GM12864 (cell line): ENCODE measurements around the gene HNF1A.

ENCODE experiments used
- DNase-seq: peaks from one replicate; pipeline ENCODE4 v3.0.0-alpha.2; 2011; ENCODE audit warnings: low read depth
- H3K4me3 ChIP-seq: 2 replicates; pipeline ENCODE4 v1.5.1; 2011; ENCODE audit warnings: mild to moderate bottlenecking, low read depth, low read length, control low read depth
- TF ChIP-seq, protein P1 (sequence below): IDR thresholded peaks from 2 replicates; pipeline ENCODE4 v1.5.1; 2011; ENCODE audit warnings: low read depth, mild to moderate bottlenecking, moderate library complexity, low read length, control low read depth, inconsistent platforms; ENCODE audit errors: missing control alignments

HNF1A gene

DNA sequence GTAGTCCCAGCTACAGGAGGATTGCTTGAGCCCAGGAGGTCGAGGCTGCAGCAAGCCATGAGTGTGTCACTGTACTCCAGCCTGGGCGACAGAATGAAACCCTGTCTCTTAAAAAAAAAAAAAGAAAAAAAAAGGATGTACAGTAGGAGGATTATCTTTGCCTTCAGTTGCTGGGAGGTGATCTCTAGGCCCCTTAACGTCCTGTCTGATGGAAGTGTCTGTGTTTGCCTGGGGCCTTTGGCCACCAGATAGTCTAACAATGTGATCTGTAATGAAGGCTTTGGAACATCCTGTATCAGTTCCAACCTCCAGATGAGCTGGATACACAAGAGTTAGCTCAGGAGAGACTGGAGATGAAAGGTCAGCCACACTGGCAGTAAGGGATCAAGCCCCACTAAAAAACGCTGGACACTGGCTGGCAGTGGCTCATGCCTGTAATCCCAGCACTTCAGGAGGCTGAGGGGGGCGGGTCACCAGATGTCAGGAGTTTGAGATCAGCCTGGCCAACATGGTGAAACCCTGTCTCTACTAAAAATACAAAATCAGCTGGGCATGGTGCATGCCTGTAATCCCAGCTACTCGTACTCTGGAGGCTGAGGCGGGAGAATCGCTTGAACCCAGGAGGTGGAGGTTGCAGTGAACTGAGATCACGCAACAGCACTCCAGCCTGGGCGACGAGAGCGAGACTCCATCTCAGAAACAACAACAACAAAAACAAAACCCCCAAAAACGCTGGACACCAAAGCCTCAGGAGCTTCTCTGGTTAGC lies 19.0 kb upstream of the HNF1A start:
- H3K4me3 ChIP-seq = no peak overlapping the region
- TF ChIP-seq, protein P1, sequence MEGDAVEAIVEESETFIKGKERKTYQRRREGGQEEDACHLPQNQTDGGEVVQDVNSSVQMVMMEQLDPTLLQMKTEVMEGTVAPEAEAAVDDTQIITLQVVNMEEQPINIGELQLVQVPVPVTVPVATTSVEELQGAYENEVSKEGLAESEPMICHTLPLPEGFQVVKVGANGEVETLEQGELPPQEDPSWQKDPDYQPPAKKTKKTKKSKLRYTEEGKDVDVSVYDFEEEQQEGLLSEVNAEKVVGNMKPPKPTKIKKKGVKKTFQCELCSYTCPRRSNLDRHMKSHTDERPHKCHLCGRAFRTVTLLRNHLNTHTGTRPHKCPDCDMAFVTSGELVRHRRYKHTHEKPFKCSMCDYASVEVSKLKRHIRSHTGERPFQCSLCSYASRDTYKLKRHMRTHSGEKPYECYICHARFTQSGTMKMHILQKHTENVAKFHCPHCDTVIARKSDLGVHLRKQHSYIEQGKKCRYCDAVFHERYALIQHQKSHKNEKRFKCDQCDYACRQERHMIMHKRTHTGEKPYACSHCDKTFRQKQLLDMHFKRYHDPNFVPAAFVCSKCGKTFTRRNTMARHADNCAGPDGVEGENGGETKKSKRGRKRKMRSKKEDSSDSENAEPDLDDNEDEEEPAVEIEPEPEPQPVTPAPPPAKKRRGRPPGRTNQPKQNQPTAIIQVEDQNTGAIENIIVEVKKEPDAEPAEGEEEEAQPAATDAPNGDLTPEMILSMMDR = no peak
- DNase-seq = no peak

DNA sequence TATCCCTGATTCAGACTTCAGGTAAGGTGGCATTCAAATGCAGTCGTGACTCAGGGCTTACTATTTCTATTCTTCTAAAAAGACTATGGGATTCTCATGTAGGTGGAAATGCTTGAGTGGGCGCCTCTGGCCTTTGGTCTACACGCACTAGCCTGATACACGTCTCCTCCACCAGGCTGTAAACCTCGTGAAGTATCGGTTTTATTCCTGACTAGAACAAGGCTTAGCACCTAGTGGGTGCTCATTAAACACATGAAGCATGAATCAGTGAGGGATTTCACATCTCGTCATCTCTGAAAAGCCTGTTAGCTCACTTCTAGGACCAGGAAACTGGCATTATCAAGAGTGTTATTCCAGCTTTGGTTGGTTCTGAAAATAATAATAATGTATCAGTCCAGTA lies 17.7 kb upstream of the HNF1A start:
- H3K4me3 ChIP-seq = no peak overlapping the region
- DNase-seq = no peak
- TF ChIP-seq, protein P1 = no peak

DNA sequence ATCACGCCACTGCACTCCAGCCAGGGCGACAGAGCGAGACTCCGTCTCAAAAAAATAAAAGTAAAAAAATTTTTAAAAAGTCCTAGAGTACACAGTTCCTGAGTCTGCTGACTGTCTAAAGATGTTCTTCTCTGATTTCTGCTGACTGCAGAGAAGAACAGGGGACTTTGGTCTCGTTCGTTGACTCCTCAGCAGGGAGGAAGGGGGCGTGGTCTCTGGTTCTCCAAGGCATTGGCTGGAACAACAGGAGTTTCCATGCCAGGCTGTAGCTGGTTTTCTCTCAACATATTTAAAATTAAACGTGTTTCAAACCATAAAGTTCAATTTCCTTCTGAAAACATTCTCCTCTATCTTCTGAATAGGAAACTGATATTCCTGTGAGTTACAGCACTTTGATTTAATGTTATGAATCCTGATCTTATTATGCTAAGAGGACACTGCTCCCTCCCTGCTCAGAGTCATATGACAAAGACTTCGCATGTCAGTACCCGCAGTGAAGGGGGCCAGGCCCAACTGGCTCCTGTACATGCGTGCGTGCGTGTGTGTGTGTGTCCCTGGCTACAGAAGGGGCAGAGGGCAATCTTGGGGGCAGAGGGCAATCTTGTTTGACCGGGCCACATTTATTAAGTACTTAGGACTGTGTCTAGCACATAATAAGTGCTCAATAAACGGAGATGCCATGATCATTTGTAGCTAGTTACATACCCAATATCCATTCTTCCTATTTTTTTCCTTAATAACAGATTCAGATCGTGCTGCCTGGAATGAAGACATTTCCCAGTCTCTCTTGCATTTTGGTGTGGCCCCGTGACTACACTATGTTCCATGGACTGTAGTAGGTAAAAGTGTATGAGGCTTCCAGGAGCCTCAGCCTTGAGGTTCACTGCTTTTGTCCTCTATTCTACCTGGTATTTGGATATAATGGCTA lies 16.5 kb upstream of the HNF1A start:
- no peak for DNase-seq
- TF ChIP-seq, protein P1 = no peak
- no peak overlapping the region for H3K4me3 ChIP-seq

DNA sequence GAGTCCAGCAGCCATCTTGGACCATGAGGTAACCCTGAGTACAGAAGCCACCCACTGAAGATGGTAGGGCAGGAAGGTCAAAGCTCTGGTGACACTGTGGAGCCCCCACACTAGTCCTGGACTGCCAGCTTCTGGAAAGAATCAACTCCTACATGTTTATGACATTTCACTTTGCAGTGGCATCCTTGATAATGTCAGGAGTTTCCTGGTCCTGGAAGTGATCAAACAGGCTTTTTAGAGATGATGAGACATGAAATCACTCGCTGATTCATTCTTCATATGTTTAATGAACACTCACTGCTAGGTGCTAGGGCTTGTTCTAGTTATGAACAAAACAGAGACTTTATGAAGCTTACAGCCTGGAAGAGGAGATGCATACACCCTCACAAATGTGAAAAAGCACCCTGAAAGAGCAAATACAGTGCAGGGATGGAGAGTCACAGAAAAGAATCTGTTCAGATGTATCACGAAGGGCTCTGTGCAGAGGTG lies 15.8 kb upstream of the HNF1A start:
- H3K4me3 ChIP-seq = no peak overlapping the region
- TF ChIP-seq, protein P1 = no peak
- no peak for DNase-seq

DNA sequence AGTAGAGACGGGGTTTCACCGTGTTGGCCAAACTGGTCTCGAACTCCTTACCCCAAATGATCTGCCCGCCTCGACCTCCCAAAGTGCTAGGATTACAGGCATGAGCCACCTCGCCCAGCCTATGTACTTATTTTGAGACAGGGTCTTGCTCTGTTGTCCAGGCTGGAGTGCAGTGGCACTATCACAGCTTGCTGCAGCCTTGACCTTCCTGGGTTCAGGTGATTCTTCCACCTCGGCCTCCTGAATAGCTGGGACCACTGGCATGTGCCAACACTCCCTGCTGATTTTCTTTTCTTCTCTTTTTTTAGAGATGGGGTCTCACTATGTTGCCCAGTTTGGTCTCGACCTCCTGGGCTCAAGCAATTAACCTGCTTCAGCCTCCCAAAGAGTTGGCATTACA lies 14.0 kb upstream of the HNF1A start:
- no peak for DNase-seq

DNA sequence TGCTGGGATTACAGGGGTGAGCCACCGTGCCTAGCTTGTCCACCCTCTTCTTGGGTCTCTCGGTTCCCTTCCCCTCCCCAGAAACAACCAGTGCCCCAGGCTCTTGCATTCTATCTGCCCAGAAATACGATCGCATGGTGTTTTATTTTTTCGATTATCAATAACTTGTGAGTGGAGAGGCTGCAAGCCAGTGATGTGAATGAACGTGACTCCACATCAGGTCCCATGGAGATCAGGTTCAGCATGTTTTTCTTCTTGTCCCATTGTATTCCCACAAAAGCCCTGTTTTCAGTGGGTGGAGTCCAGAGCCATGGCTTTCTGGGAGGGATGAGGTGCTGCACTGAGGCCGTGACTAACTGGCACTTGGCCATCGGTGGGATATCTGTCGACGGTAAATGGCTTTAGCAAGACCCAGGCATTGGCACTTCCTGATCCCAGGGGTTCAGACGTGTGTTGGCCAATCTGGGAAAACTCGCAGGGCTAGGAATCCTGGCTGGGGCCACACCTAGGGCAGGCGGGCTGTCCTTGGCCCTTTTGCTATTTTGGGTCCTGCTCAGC lies 12.7 kb upstream of the HNF1A start:
- TF ChIP-seq, protein P1 = no peak
- DNase-seq = no peak
- no peak overlapping the region for H3K4me3 ChIP-seq

More for the DNA sequence above, 14.0 kb upstream of the HNF1A start:
- no peak overlapping the region for H3K4me3 ChIP-seq
- TF ChIP-seq, protein P1 = no peak
